GM23338 (cell line): ENCODE data around the gene TRABD.
"Not testable (repeated sequence)": the region's sequence is repeated elsewhere in the genome, so short reads cannot be mapped to it uniquely, and the experiment has no call there.

Experiments used
- CREB1 ChIP-seq: fragments of 250-450 bp; sonication (Bioruptor Pico); IDR thresholded peaks from 2 replicates; pipeline ENCODE4 v1.5.0; 2020; ENCODE audit warnings: low read depth, mild to moderate bottlenecking, moderate library complexity
- CTCF ChIP-seq, 2 experiments: fragments of 200-600 bp in 1 of 2; sonication (generic) in 1 of 2; conservative IDR thresholded peaks; 2 replicates each; pipeline versions ENCODE4 v1.5.1 to v1.6.1; 2016 to 2017; ENCODE audit warnings: antibody characterized with exemption in 2 of 2, low read depth in 2 of 2, mild to moderate bottlenecking in 2 of 2, moderate library complexity in 1 of 2
- ETS1 ChIP-seq: IDR thresholded peaks from 2 replicates; pipeline ENCODE4 v1.6.1; 2016; ENCODE audit warnings: antibody characterized with exemption
- EZH2 ChIP-seq: fragments of 200-600 bp; sonication (generic); IDR thresholded peaks from one replicate; pipeline ENCODE4 v1.8.0; 2017; ENCODE audit warnings: antibody characterized with exemption, mild to moderate bottlenecking, low read depth; ENCODE audit not compliant: unreplicated experiment
- JUNB ChIP-seq: IDR thresholded peaks from one replicate; pipeline ENCODE4 v1.6.1; 2016; ENCODE audit warnings: antibody characterized with exemption; ENCODE audit not compliant: unreplicated experiment
- POLR2AphosphoS5 ChIP-seq: IDR thresholded peaks from 2 replicates; pipeline ENCODE4 v1.6.1; 2016; ENCODE audit warnings: antibody characterized with exemption, low read depth
- STAT1 ChIP-seq: IDR thresholded peaks from one replicate; pipeline ENCODE4 v1.6.1; 2016; ENCODE audit warnings: antibody characterized with exemption; ENCODE audit not compliant: unreplicated experiment

DNA sequence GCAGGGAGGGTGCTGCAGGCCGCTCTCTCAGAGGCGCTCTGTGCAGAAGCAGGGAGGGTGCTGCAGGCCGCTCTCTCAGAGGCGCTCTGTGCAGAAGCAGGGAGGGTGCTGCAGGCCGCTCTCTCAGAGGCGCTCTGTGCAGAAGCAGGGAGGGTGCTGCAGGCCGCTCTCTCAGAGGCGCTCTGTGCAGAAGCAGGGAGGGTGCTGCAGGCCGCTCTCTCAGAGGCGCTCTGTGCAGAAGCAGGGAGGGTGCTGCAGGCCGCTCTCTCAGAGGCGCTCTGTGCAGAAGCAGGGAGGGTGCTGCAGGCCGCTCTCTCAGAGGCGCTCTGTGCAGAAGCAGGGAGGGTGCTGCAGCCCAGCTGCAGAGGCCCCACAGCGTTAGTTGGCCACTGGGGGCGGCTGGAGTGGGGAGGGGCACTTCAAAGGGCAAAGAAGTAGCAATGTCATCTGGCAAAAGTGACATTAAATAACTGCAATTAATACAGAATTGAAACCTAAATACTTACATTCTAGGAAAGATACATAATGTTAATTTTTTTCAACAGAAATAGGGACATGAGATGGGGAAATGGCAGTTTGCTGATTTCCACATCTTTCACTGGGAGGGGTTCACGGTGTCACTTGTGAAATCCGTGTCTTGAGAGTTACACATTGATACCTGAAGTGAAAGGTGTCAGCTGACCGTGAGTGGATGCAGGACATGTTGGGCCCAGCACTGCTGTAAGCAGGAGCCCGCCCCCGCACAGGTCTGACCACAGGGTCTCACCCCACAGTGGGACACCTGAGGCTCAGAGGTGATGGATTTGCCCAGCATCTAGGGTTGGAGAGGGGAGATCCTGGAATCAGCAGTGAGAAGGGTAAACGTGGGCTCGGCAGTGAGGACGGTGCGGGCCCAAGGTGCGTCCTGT lies 38.2 kb upstream of the TRABD start:
- not testable (repeated sequence) for TF ChIP-seq POLR2AphosphoS5; CTCF (conservative IDR thresholded peaks at IDR 0.05; ENCODE audit: low read depth in 2 of 2); JUNB; ETS1; EZH2; CREB1 (CRISPR knock-in tag); STAT1
